ENCODE measurements around the gene CASQ2. TPM values are rescaled to one million over a fixed set of nuclear protein-coding genes. Genes with fewer than 3 reads are reported as not detected.

Gene CASQ2
- total and polyA plus RNA-seq, 10 of the 15 experiments (the other 5 are each of a cell fraction or from before 2014, with no cell fraction given), result not detected

GRCh38 chr1:115651391-115651790, 117.1 kb downstream of the CASQ2 start:
- FAIRE-seq (no peak), DNase-seq (ENCODE audit: low read depth, low spot score) (no peak), ATAC-seq (no peak)
- Histone ChIP-seq H3K79me2 (ENCODE audit: control insufficient read depth, insufficient read depth, low read length) (peaks cover 1% of the 10 kb centered on the region), H3K36me3 (ENCODE audit: control insufficient read depth in 2 of 2, insufficient read depth in 2 of 2, low read length in 1 of 2) (peaks cover 3 to 4% of the 10 kb centered on the region in 2 experiments; a peak in 3 of 4 replicates), H3K27ac (ENCODE audit: control insufficient read depth, insufficient read depth) (no peak overlapping the region), H3K4me2 (ENCODE audit: control insufficient read depth, insufficient read depth) (no peak overlapping the region), H3K4me3 (no peak overlapping the region), H3K4me1 (ENCODE audit: control insufficient read depth, insufficient read depth, low read length) (peaks cover 41% of the 10 kb centered on the region), H3K9me3 (replicated peaks; ENCODE audit: control insufficient read depth, insufficient read depth, low read length) (no peaks in the 10 kb centered on the region), H3K27me3 (replicated peaks in 1 of 2; ENCODE audit: control insufficient read depth in 2 of 2, insufficient read depth in 2 of 2, low read length in 1 of 2) (no peaks in the 10 kb centered on the region), H2AFZ (ENCODE audit: control insufficient read depth, low read depth, low read length) (no peak overlapping the region), H4K20me1 (ENCODE audit: control insufficient read depth, insufficient read depth) (no peaks in the 10 kb centered on the region), H3K9ac (ENCODE audit: control insufficient read depth, insufficient read depth, low read length) (no peak overlapping the region)
- POLR2A ChIA-PET, result no interaction called here
- SMC1A ChIA-PET (ENCODE audit: uncharacterized antibody, unreplicated experiment), result interaction anchor here (0.7 kb wide), 1 partner anchor 132 kb away, joined by 3 read pairs; no protein-coding TSS in a partner anchor
- CTCF ChIA-PET, result interaction anchor here (1.0 kb wide), 1 partner anchor 55 kb away, joined by 4 read pairs; no protein-coding TSS in a partner anchor
- BruUV-seq (replicated peaks), result no TSS peak
- TF ChIP-seq ASH2L (IDR thresholded peaks at IDR 0.05; ENCODE audit: borderline replicate concordance, low read depth) (no peak), RAD21 (IDR thresholded peaks at IDR 0.05; ENCODE audit: insufficient read depth, low read depth, low read length) (no peak), E2F8 (IDR thresholded peaks at IDR 0.05; ENCODE audit: low read depth, partially characterized antibody) (no peak), HDGF (IDR thresholded peaks at IDR 0.05) (no peak), SIX5 (IDR thresholded peaks at IDR 0.05; ENCODE audit: low read depth, low read length, severe bottlenecking) (no peak), NR2F1 (conservative IDR thresholded peaks at IDR 0.05) (no peak), SMC3 (IDR thresholded peaks at IDR 0.05; ENCODE audit: borderline replicate concordance, low read length) (no peak), NFXL1 (IDR thresholded peaks at IDR 0.05; ENCODE audit: borderline replicate concordance) (no peak), DPF2 (IDR thresholded peaks at IDR 0.05) (no peak), IKZF2 (IDR thresholded peaks at IDR 0.05) (no peak), MYB (IDR thresholded peaks at IDR 0.05; ENCODE audit: borderline replicate concordance, low read depth, low read length) (no peak), WRNIP1 (IDR thresholded peaks at IDR 0.05; ENCODE audit: borderline replicate concordance, low read depth, low read length) (no peak)
- TF ChIP-seq, protein P1, sequence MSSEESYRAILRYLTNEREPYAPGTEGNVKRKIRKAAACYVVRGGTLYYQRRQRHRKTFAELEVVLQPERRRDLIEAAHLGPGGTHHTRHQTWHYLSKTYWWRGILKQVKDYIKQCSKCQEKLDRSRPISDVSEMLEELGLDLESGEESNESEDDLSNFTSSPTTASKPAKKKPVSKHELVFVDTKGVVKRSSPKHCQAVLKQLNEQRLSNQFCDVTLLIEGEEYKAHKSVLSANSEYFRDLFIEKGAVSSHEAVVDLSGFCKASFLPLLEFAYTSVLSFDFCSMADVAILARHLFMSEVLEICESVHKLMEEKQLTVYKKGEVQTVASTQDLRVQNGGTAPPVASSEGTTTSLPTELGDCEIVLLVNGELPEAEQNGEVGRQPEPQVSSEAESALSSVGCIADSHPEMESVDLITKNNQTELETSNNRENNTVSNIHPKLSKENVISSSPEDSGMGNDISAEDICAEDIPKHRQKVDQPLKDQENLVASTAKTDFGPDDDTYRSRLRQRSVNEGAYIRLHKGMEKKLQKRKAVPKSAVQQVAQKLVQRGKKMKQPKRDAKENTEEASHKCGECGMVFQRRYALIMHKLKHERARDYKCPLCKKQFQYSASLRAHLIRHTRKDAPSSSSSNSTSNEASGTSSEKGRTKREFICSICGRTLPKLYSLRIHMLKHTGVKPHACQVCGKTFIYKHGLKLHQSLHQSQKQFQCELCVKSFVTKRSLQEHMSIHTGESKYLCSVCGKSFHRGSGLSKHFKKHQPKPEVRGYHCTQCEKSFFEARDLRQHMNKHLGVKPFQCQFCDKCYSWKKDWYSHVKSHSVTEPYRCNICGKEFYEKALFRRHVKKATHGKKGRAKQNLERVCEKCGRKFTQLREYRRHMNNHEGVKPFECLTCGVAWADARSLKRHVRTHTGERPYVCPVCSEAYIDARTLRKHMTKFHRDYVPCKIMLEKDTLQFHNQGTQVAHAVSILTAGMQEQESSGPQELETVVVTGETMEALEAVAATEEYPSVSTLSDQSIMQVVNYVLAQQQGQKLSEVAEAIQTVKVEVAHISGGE (CRISPR knock-in tag; IDR thresholded peaks at IDR 0.05), result no peak
- TF ChIP-seq, protein P2, sequence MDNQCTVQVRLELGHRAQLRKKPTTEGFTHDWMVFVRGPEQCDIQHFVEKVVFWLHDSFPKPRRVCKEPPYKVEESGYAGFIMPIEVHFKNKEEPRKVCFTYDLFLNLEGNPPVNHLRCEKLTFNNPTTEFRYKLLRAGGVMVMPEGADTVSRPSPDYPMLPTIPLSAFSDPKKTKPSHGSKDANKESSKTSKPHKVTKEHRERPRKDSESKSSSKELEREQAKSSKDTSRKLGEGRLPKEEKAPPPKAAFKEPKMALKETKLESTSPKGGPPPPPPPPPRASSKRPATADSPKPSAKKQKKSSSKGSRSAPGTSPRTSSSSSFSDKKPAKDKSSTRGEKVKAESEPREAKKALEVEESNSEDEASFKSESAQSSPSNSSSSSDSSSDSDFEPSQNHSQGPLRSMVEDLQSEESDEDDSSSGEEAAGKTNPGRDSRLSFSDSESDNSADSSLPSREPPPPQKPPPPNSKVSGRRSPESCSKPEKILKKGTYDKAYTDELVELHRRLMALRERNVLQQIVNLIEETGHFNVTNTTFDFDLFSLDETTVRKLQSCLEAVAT (IDR thresholded peaks at IDR 0.05), result no peak
- intact Hi-C loops (cut with micrococcal nuclease; ENCODE audit: unreplicated experiment) (no loop called here), in situ Hi-C loops (cut with MboI) (no loop called here)
- WGBS (ENCODE audit: insufficient coverage, insufficient replicate concordance, low lambda C conversion rate, missing lambda C conversion rate), result over 99% methylated on average over 6 of the region's 8 CpGs
- RAD21 ChIA-PET (ENCODE audit: unreplicated experiment), result no interaction called here
